Transverse colon (tissue), 4 donors: ENCODE measurements around the gene FAM163A.
A peak's percentile ranks its signal among the peaks of the same experiment; 100 is the strongest.

Experiments used
- EP300 ChIP-seq: sonication (generic); formaldehyde crosslinking; IDR thresholded peaks from one replicate; pipeline ENCODE4 v1.6.1; 2017; ENCODE audit warnings: antibody characterized with exemption, low read depth
- POLR2A ChIP-seq: fragments of 450-650 bp; IDR thresholded peaks from one replicate; pipeline ENCODE4 v1.6.1; 2016; ENCODE audit warnings: antibody characterized with exemption, mild to moderate bottlenecking, moderate library complexity
- POLR2AphosphoS5 ChIP-seq, 3 donors: sonication (generic); formaldehyde crosslinking; IDR thresholded peaks; one replicate each; pipeline ENCODE4 v1.6.1; 2016; ENCODE audit warnings: antibody characterized with exemption in 3 of 3
- TF ChIP-seq, protein P1 (sequence below), 5 experiments: fragments of 200-600 bp in 3 of 5; fragments of 450-650 bp in 2 of 5; sonication (generic) in 3 of 5; IDR thresholded peaks; 1 replicate in 2 of 5; 2 replicates in 3 of 5; pipeline ENCODE4 v1.5.1; 2016 to 2017; ENCODE audit warnings: antibody characterized with exemption in 5 of 5, inconsistent platforms in 3 of 5, mild to moderate bottlenecking in 2 of 5, moderate library complexity in 1 of 5

DNA sequence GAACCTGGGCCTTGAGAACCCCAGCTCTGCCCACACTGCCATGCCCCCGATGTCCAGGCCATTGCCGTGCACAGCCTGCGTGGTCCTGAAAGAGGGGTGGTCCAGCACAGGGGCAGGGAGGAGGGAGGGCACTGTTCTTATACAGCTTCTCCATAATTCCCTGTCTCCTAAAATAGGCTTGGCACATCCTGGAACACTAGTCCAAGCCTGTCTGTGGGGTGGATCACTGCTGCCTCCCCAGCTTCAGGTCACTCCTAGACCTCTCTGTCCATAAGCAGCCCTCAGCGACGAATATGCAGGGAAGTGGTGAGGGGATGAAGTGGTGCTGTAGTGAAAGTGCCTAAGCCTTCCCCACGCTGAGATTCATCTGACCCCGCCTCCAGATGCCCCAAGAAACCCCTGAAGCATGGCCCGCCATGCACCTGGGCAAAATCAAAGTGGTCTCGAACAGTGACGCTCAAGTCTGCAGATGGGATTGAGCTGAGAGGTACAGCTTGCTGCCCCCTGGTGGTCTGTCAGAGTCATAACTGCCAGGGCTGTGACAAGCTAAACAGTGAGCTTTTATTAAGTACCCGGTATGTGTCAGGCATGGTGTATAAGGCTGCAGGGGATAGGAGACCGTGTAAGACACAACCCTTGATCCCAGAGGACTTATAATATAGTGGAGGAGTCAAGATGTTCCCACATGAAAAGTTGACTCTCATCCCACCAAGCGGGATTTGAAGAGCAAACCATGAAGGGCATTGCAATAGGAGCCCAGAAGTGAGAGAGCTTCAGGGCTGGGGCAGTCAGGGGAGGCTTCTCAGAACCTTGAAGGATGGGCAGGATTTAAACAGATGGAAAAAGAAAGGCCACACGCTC lies 66.6 kb downstream of the FAM163A start:
- TF ChIP-seq POLR2AphosphoS5 (IDR thresholded peaks at IDR 0.05) (no peak), POLR2A (no peak), EP300 (no peak)
- TF ChIP-seq, protein P1, sequence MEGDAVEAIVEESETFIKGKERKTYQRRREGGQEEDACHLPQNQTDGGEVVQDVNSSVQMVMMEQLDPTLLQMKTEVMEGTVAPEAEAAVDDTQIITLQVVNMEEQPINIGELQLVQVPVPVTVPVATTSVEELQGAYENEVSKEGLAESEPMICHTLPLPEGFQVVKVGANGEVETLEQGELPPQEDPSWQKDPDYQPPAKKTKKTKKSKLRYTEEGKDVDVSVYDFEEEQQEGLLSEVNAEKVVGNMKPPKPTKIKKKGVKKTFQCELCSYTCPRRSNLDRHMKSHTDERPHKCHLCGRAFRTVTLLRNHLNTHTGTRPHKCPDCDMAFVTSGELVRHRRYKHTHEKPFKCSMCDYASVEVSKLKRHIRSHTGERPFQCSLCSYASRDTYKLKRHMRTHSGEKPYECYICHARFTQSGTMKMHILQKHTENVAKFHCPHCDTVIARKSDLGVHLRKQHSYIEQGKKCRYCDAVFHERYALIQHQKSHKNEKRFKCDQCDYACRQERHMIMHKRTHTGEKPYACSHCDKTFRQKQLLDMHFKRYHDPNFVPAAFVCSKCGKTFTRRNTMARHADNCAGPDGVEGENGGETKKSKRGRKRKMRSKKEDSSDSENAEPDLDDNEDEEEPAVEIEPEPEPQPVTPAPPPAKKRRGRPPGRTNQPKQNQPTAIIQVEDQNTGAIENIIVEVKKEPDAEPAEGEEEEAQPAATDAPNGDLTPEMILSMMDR (IDR thresholded peaks at IDR 0.05): peak; percentile 84 to 90 (median 86)
